Karpas-422 (cell line): ENCODE data around the gene CLCF1. TPM values are rescaled to one million over a fixed set of nuclear protein-coding genes. Genes with fewer than 3 reads are reported as not detected.

Experiments used
- DNase-seq: peaks from one replicate; pipeline ENCODE4 v3.0.0-alpha.2; 2015
- H2AFZ ChIP-seq: fragments of 200-600 bp; sonication (generic); 2 replicates; pipeline ENCODE4 v1.6.1; 2014; ENCODE audit warnings: antibody characterized with exemption, low read length, mixed read lengths
- H3K27ac ChIP-seq: fragments of 200-600 bp; sonication (generic); 2 replicates; pipeline ENCODE4 v1.5.1; 2014; ENCODE audit warnings: mild to moderate bottlenecking, low read length, moderate library complexity
- H3K27me3 ChIP-seq: fragments of 200-600 bp; sonication (generic); 2 replicates; pipeline ENCODE4 v1.6.1; 2014; ENCODE audit warnings: low read length, mixed read lengths
- H3K36me3 ChIP-seq: fragments of 200-600 bp; sonication (generic); 2 replicates; pipeline ENCODE4 v1.6.1; 2014; ENCODE audit warnings: low read length, mixed read lengths; ENCODE audit not compliant: insufficient read depth
- H3K4me1 ChIP-seq: fragments of 200-600 bp; sonication (generic); 2 replicates; pipeline ENCODE4 v1.6.1; 2014; ENCODE audit warnings: mild to moderate bottlenecking, low read length, mixed read lengths
- H3K4me2 ChIP-seq: fragments of 200-600 bp; sonication (generic); 2 replicates; pipeline ENCODE4 v1.6.1; 2014; ENCODE audit warnings: low read length, low read depth, mild to moderate bottlenecking; ENCODE audit not compliant: poor library complexity, severe bottlenecking
- H3K4me3 ChIP-seq: fragments of 200-600 bp; sonication (generic); 2 replicates; pipeline ENCODE4 v1.5.1; 2014; ENCODE audit warnings: mild to moderate bottlenecking, antibody characterized with exemption, low read length, mixed read lengths
- H3K79me2 ChIP-seq: fragments of 200-600 bp; sonication (generic); 2 replicates; pipeline ENCODE4 v1.6.1; 2014; ENCODE audit warnings: mild to moderate bottlenecking, low read length, mixed read lengths
- H3K9ac ChIP-seq: fragments of 200-600 bp; sonication (generic); 2 replicates; pipeline ENCODE4 v1.6.0; 2014; ENCODE audit warnings: low read length
- H3K9me2 ChIP-seq: fragments of 200-600 bp; sonication (generic), shearing (Covaris generic); replicated peaks from 2 replicates; pipeline ENCODE4 v1.6.0; 2014; ENCODE audit warnings: mild to moderate bottlenecking, low read length, moderate library complexity; ENCODE audit not compliant: insufficient read depth
- H3K9me3 ChIP-seq: fragments of 300-700, 200-600 bp; sonication (generic); 2 replicates; pipeline ENCODE4 v1.6.1; 2014; ENCODE audit warnings: low read length, mixed read lengths
- H4K20me1 ChIP-seq: fragments of 200-600 bp; sonication (generic); 2 replicates; pipeline ENCODE4 v1.6.1; 2014; ENCODE audit warnings: mild to moderate bottlenecking, antibody characterized with exemption, low read length, low read depth; ENCODE audit not compliant: insufficient read depth
- total RNA-seq: library from RNA; depleted of rRNA; stranded (reverse); fragments of >200 nt; shearing (Covaris generic); gene quantifications from 2 replicates; pipeline ENCODE4 v1.2.3, GENCODE V29; 2014; ENCODE audit warnings: low replicate concordance

The CLCF1 gene
- total RNA-seq, 1 experiment from 2014 or later = 6.4 TPM

- H3K9me3 ChIP-seq = no peaks in the 10 kb centered on the region
- H3K4me2 ChIP-seq = peak overlapping the region; percentile 97
- peaks cover 30% of the 10 kb centered on the region for H3K4me1 ChIP-seq
- peak overlapping the region; percentile 19; the same call in 1 of the 2 replicates for H3K27ac ChIP-seq
- H3K27me3 ChIP-seq = no peaks in the 10 kb centered on the region
- H3K4me3 ChIP-seq = no peak overlapping the region
- H3K36me3 ChIP-seq = peaks cover 21% of the 10 kb centered on the region; the same call in 1 of the 2 replicates
- H2AFZ ChIP-seq = no peak overlapping the region
- H3K79me2 ChIP-seq = peaks cover 17% of the 10 kb centered on the region
- no peaks in the 10 kb centered on the region for H3K9me2 ChIP-seq
- DNase-seq = no peak
- H4K20me1 ChIP-seq = peaks cover 9% of the 10 kb centered on the region; the same call in 1 of the 2 replicates
- peak overlapping the region; percentile 23; the same call in 1 of the 2 replicates for H3K9ac ChIP-seq
Observed at GRCh38 chr11:67393990-67394389, 20.6 kb upstream of the CLCF1 start.

- Histone ChIP-seq H3K27me3 (no peaks in the 10 kb centered on the region), H3K4me2 (peak overlapping the region; percentile 97), H3K9me3 (no peaks in the 10 kb centered on the region), H3K27ac (0 out of 2 replicates have a peak overlapping the region, but pooled peaks have one; percentile 19), H2AFZ (no peak overlapping the region), H3K9me2 (no peaks in the 10 kb centered on the region), H3K9ac (peak overlapping the region; percentile 26; the same call in 1 of the 2 replicates), H4K20me1 (peaks cover 9% of the 10 kb centered on the region; the same call in 1 of the 2 replicates), H3K4me1 (peaks cover 30% of the 10 kb centered on the region), H3K4me3 (0 out of 2 replicates have a peak overlapping the region, but pooled peaks have one; percentile 16), H3K79me2 (peaks cover 16% of the 10 kb centered on the region), H3K36me3 (peaks cover 16% of the 10 kb centered on the region; the same call in 1 of the 2 replicates)
- no peak for DNase-seq
Observed at GRCh38 chr11:67393437-67393836, 20.0 kb upstream of the CLCF1 start.

- Histone ChIP-seq H3K27ac (peak overlapping the region; percentile 50; the same call in 1 of the 2 replicates), H4K20me1 (peaks cover 9% of the 10 kb centered on the region; the same call in 1 of the 2 replicates), H2AFZ (0 out of 2 replicates have a peak overlapping the region, but pooled peaks have one; percentile 64), H3K36me3 (peaks cover 11% of the 10 kb centered on the region; the same call in 1 of the 2 replicates), H3K4me2 (peak overlapping the region; percentile 97), H3K4me3 (peak overlapping the region; percentile 86), H3K9ac (peak overlapping the region; percentile 92), H3K4me1 (peaks cover 30% of the 10 kb centered on the region), H3K27me3 (no peaks in the 10 kb centered on the region), H3K9me3 (no peaks in the 10 kb centered on the region), H3K79me2 (peaks cover 13% of the 10 kb centered on the region), H3K9me2 (no peaks in the 10 kb centered on the region)
- DNase-seq = no peak
Observed at GRCh38 chr11:67392183-67392715, 18.9 kb upstream of the CLCF1 start.

DNA sequence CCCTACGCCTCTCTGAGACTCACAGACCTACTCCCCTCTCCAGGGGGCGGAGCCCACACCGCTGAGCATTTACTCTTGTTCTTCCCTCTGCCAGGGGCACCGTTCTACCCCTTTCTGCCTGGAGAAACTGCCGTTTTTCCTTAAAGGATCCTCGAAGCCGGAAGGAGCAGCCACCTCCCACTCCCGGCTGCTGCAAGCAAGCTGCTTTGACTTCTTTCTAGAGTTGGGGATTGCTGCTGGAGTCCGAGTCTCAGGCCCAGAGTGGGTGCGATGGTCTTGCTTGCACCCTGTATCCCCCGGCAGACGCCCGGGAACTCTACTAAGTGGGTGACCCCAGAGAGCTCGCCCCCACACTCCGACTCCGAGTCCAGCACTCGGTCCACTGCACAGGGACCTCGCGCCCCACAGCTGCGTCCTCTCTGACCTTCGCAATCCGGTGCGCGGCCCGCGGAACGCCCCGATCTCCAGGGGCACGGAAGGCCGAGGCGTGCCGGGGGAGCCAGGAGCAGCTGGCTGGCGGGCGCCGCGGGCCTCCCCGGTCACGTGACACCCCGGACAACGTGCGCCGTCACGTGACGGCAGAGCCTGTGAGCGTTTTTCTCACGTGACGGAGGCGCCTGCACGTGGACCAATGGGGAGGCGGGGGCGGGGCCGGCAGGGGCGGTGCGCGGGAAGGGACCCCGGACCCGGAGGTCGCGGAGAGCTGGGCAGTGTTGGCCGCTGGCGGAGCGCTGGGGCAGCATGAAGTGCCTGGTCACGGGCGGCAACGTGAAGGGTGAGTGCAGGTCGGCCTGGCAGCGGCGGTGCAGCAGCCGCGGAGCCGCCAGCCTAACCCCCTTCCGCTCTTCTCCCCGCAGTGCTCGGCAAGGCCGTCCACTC lies 18.1 kb upstream of the CLCF1 start, which contains the start of gene RAD9A:
Gene RAD9A (plus strand): TSS at position 683 of the 879 bp plus-strand sequence. CDS start 59 bp downstream, at position 742.
- Histone ChIP-seq H2AFZ (peak within 1 kb of the TSS; percentile 64; the same call in 1 of the 2 replicates), H4K20me1 (peaks cover 9% of the 10 kb centered on the region; the same call in 1 of the 2 replicates)

GRCh38 chr11:67390947-67391303 lies 17.5 kb upstream of the CLCF1 start:
- H3K79me2 ChIP-seq = peaks cover 13% of the 10 kb centered on the region
- H3K9ac ChIP-seq = peak overlapping the region; percentile 87
- H3K9me3 ChIP-seq = no peaks in the 10 kb centered on the region
- no peak for DNase-seq
- H3K27ac ChIP-seq = no peak overlapping the region
- H4K20me1 ChIP-seq = peaks cover 9% of the 10 kb centered on the region; the same call in 1 of the 2 replicates
- H3K4me1 ChIP-seq = peaks cover 34% of the 10 kb centered on the region
- peak overlapping the region; percentile 97 for H3K4me2 ChIP-seq
- H3K27me3 ChIP-seq = no peaks in the 10 kb centered on the region
- no peak overlapping the region for H2AFZ ChIP-seq
- H3K9me2 ChIP-seq = no peaks in the 10 kb centered on the region
- H3K36me3 ChIP-seq = peaks cover 8% of the 10 kb centered on the region; the same call in 1 of the 2 replicates
- peak overlapping the region; percentile 86 for H3K4me3 ChIP-seq

More for the DNA sequence above, 18.1 kb upstream of the CLCF1 start, which contains the start of gene RAD9A:
- peaks cover 11% of the 10 kb centered on the region; the same call in 1 of the 2 replicates for H3K36me3 ChIP-seq
- peak within 1 kb of the TSS; percentile 97 for H3K4me2 ChIP-seq
- H3K27ac ChIP-seq = peak within 1 kb of the TSS; percentile 54; the same call in 1 of the 2 replicates
- H3K9me3 ChIP-seq = no peaks in the 10 kb centered on the region
- peak; percentile 97 for DNase-seq
- peaks cover 34% of the 10 kb centered on the region for H3K4me1 ChIP-seq
- peak within 1 kb of the TSS; percentile 92 for H3K9ac ChIP-seq
- H3K9me2 ChIP-seq = no peaks in the 10 kb centered on the region
- H3K79me2 ChIP-seq = peaks cover 13% of the 10 kb centered on the region
- peak within 1 kb of the TSS; percentile 86 for H3K4me3 ChIP-seq
- no peaks in the 10 kb centered on the region for H3K27me3 ChIP-seq

DNA sequence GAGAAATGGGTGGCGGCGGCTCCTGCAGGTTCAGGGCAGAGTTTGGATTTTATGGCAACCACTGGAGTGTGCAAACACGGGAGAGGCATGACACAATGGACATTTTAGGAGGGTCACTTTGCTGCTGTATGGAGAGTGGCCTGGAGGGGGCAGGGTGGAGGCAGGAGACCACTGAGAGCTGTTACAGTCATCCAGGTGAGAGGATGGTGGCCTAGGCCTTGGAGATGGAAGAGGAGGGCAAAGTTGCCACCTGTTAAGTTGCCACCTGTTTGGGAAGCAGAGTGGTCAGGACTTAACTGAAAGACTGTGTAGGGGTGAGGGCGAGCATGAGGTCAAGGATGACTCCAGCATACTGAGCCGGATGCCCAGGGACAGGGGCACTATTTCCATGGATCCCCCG lies 16.1 kb upstream of the CLCF1 start:
- no peak overlapping the region for H3K4me2 ChIP-seq
- H4K20me1 ChIP-seq = peaks cover 9% of the 10 kb centered on the region; the same call in 1 of the 2 replicates
- H3K4me1 ChIP-seq = peaks cover 34% of the 10 kb centered on the region
- no peak overlapping the region for H3K9ac ChIP-seq
- H3K9me2 ChIP-seq = no peaks in the 10 kb centered on the region
- no peaks in the 10 kb centered on the region for H3K9me3 ChIP-seq
- H3K4me3 ChIP-seq = no peak overlapping the region
- peak; percentile 76 for DNase-seq
- H2AFZ ChIP-seq = no peak overlapping the region
- H3K27me3 ChIP-seq = no peaks in the 10 kb centered on the region
- peaks cover 13% of the 10 kb centered on the region for H3K79me2 ChIP-seq
- H3K27ac ChIP-seq = no peak overlapping the region
- H3K36me3 ChIP-seq = no peaks in the 10 kb centered on the region

DNA sequence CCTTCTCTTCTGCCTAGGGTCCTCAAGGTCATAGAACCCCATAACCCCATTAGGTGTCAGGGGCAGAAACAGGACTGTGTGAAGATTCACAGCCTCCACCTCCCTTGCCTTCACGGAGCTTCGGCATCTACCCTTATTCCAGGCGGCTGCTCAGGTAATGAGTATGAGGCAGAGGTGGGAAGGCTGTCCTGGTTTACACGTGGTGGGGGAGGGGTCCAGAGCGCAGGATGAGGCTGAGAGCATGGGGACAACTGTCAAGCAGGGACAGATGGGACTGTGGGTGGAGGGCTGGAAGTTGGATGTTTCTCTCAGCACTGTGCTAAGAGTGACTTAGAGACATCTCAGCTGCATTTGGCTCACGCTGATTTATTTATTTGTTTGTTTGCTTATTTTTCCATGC lies 14.1 kb upstream of the CLCF1 start:
- Histone ChIP-seq H3K9me3 (no peaks in the 10 kb centered on the region), H4K20me1 (0 out of 2 replicates have a peak, but pooled peaks cover 7% of the 10 kb centered on the region), H3K9ac (no peak overlapping the region), H3K36me3 (no peaks in the 10 kb centered on the region), H3K27ac (no peak overlapping the region), H3K4me1 (peaks cover 17% of the 10 kb centered on the region), H3K4me3 (no peak overlapping the region), H3K4me2 (no peak overlapping the region), H3K9me2 (no peaks in the 10 kb centered on the region), H2AFZ (no peak overlapping the region), H3K27me3 (no peaks in the 10 kb centered on the region), H3K79me2 (peaks cover 10% of the 10 kb centered on the region)
- DNase-seq = no peak
